Measurements from ENCODE around the gene PGLYRP3.

PGLYRP3 gene

GRCh38 chr1:153356392-153357075 lies 43.8 kb upstream of the PGLYRP3 start:
- Histone ChIP-seq H3K36me3 (ENCODE audit: control insufficient read depth, insufficient read depth, low read length) (no peaks in the 10 kb centered on the region), H3K27ac (ENCODE audit: low read depth, low read length) (no peak overlapping the region), H3K4me1 (ENCODE audit: control insufficient read depth, insufficient read depth, low read length) (no peaks in the 10 kb centered on the region), H3K4me3 (ENCODE audit: low read depth, low read length) (no peak overlapping the region), H3K27me3 (ENCODE audit: control insufficient read depth, insufficient read depth, low read length) (no peaks in the 10 kb centered on the region), H3K9me3 (ENCODE audit: control insufficient read depth, insufficient read depth, low read depth, low read length) (no peaks in the 10 kb centered on the region), H3K9ac (ENCODE audit: low read length) (no peak overlapping the region)

DNA sequence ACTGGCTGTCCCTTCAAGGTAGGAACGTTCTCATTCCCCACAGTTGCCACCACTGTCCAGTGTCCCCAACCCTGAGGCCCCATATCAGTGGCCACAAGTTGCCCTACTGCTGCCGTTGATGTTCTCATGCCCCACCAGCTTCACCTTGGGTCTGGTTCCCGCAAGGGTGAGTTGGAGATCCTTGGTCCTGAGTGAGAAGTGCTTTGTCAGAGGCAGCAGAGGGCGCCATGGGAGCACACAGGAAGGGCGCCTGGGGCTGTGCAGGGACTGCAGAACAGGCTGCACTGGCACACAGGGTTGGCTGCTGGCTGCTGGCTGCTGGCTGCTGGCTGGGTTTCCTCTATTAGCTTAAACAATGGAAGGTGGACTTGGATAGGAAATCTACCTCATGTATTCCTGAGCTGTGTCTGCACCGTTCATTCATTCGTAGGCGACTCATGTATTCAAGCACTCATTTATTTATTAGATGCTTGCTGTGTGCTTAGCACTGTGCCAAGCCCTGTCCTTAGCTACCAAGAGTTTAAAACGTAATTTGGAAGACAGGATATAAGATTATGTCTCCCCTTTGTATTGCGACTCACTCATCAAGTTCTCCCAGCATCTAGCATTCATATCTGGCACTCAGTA lies 42.8 kb upstream of the PGLYRP3 start:
- Histone ChIP-seq H3K27ac (ENCODE audit: low read depth, low read length) (no peak overlapping the region), H3K36me3 (ENCODE audit: control insufficient read depth, insufficient read depth, low read length) (no peaks in the 10 kb centered on the region), H3K4me1 (ENCODE audit: control insufficient read depth, insufficient read depth, low read length) (no peaks in the 10 kb centered on the region), H3K27me3 (ENCODE audit: control insufficient read depth, insufficient read depth, low read length) (peaks cover 6% of the 10 kb centered on the region; the same call in 1 of the 2 replicates), H3K4me3 (ENCODE audit: low read depth, low read length) (no peak overlapping the region), H3K9ac (ENCODE audit: low read length) (no peak overlapping the region), H3K9me3 (ENCODE audit: control insufficient read depth, insufficient read depth, low read depth, low read length) (no peaks in the 10 kb centered on the region)

- H3K4me1 ChIP-seq (ENCODE audit: control insufficient read depth, insufficient read depth, low read length) = no peaks in the 10 kb centered on the region
- no peak overlapping the region for H3K4me3 ChIP-seq (ENCODE audit: low read depth, low read length)
- peaks cover 11% of the 10 kb centered on the region; the same call in 1 of the 2 replicates for H3K27me3 ChIP-seq (ENCODE audit: control insufficient read depth, insufficient read depth, low read length)
- no peaks in the 10 kb centered on the region for H3K36me3 ChIP-seq (ENCODE audit: control insufficient read depth, insufficient read depth, low read length)
- no peaks in the 10 kb centered on the region for H3K9me3 ChIP-seq (ENCODE audit: control insufficient read depth, insufficient read depth, low read depth, low read length)
- no peak overlapping the region for H3K27ac ChIP-seq (ENCODE audit: low read depth, low read length)
- no peak overlapping the region for H3K9ac ChIP-seq (ENCODE audit: low read length)
Observed at GRCh38 chr1:153354515-153355193, 41.9 kb upstream of the PGLYRP3 start.

DNA sequence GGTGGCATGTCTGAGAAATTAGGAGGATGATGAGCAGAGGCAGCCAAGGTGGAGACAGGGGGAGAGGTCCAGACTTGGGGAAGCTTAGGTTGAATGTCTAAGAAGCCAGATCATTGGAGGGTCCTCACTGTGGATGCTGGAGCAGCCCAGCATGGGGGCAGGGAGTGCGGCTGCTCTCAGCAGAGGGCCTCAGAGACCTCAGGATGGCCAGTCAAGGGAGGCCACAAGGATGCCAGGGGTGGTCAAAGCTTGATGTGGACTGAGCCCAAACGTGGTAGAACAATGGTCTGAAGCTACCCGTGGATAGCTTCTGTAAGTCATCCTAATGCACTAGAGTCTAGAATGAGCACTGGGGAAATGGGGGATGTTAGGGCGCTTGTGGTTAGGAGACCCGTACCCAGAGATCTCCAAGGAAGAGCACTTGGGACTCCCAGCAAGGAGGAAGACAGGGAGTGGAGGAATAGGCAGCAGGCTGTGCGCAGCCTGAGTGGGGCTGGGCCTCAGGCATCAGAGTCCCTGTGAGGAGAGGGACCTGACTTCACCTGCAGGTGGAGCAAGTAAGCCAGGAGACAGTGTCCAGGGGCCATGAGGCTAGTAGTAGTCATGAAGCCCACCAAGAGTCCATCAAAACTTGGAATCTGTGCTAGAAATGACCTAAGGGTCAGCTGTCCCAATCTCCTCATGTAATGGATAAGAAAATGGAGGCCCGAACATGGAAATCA lies 40.6 kb upstream of the PGLYRP3 start:
- no peaks in the 10 kb centered on the region for H3K4me1 ChIP-seq (ENCODE audit: control insufficient read depth, insufficient read depth, low read length)
- H3K27ac ChIP-seq (ENCODE audit: low read depth, low read length) = no peak overlapping the region
- H3K27me3 ChIP-seq (ENCODE audit: control insufficient read depth, insufficient read depth, low read length) = peaks cover 19% of the 10 kb centered on the region; the same call in 1 of the 2 replicates
- H3K9ac ChIP-seq (ENCODE audit: low read length) = no peak overlapping the region
- no peaks in the 10 kb centered on the region for H3K36me3 ChIP-seq (ENCODE audit: control insufficient read depth, insufficient read depth, low read length)
- no peak overlapping the region for H3K4me3 ChIP-seq (ENCODE audit: low read depth, low read length)
- H3K9me3 ChIP-seq (ENCODE audit: control insufficient read depth, insufficient read depth, low read depth, low read length) = no peaks in the 10 kb centered on the region

DNA sequence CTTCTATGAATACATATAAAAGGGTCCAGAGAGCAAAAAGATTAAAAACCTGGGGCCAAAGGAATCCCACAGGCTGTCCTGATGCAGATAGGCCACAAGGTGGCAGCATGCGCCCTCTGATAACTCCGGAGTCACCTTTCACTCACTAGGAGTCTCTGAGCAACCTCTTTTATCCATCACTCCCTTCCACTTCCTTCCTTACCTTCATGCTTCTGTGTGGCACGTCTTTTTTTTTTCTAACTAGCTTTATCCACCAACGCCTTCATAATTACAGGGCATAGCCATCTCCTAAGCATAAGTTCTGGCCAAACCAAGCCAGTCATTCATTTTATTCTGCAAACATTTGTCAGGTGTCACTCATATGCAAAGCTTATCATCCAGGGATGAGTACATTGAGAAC lies 39.8 kb upstream of the PGLYRP3 start:
- Histone ChIP-seq H3K4me3 (ENCODE audit: low read depth, low read length) (no peak overlapping the region), H3K27me3 (ENCODE audit: control insufficient read depth, insufficient read depth, low read length) (peaks cover 19% of the 10 kb centered on the region; the same call in 1 of the 2 replicates), H3K9ac (ENCODE audit: low read length) (no peak overlapping the region), H3K36me3 (ENCODE audit: control insufficient read depth, insufficient read depth, low read length) (no peaks in the 10 kb centered on the region), H3K27ac (ENCODE audit: low read depth, low read length) (no peak overlapping the region), H3K4me1 (ENCODE audit: control insufficient read depth, insufficient read depth, low read length) (no peaks in the 10 kb centered on the region), H3K9me3 (ENCODE audit: control insufficient read depth, insufficient read depth, low read depth, low read length) (no peaks in the 10 kb centered on the region)

GRCh38 chr1:153350321-153350957 lies 37.7 kb upstream of the PGLYRP3 start:
- Histone ChIP-seq H3K9me3 (ENCODE audit: control insufficient read depth, insufficient read depth, low read depth, low read length) (no peaks in the 10 kb centered on the region), H3K4me3 (ENCODE audit: low read depth, low read length) (no peak overlapping the region), H3K9ac (ENCODE audit: low read length) (no peak overlapping the region), H3K4me1 (ENCODE audit: control insufficient read depth, insufficient read depth, low read length) (no peaks in the 10 kb centered on the region), H3K36me3 (ENCODE audit: control insufficient read depth, insufficient read depth, low read length) (no peaks in the 10 kb centered on the region), H3K27ac (ENCODE audit: low read depth, low read length) (no peak overlapping the region), H3K27me3 (ENCODE audit: control insufficient read depth, insufficient read depth, low read length) (peaks cover 24% of the 10 kb centered on the region; the same call in 1 of the 2 replicates)

DNA sequence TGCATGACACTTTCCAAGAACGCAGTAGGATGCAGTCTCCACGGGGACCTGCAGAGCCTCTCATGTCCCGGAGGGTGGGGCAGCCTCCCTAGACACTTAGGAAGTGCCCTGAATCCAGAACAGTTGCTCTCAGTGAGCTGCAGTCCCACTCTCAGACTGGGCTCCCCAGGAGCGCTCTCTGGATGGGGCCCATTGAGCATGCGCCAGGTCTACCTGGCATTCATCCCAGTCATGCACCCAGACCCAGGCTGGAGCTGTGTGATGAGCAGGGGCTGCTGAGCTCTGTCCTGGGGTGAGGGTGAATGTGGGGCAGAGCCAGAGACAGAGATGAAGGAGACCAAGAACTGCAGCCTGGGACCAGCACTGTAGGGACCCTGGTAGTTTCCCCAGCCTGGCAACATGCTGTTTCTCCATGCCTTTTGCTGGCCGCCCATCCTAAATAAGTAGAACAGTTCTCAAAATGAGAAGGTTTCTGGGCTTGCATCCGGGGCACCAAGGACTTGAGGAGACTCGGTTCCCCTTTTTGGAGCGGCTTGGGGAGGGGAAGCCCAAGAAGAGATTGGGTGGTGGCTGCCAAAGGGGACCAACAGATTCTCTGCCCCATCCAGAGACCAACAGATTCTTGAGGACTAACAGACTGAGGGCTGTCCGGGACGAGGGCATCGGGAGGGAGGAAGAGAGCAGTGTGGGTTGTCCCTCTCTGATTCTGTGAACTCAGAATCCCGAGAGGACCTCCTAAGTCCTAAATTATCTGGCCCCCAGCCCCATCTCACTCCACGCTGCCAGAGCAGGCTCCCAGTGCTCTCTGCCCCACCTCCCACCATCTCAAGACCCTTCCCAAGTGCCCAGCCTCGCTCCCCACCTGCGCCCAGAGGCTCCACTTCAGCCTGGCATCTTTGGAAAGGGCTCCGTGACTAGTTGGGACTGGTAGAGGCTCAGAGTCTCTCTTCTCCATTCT lies 36.9 kb upstream of the PGLYRP3 start:
- H3K4me1 ChIP-seq (ENCODE audit: control insufficient read depth, insufficient read depth, low read length) = no peaks in the 10 kb centered on the region
- peaks cover 29% of the 10 kb centered on the region; the same call in 1 of the 2 replicates for H3K27me3 ChIP-seq (ENCODE audit: control insufficient read depth, insufficient read depth, low read length)
- H3K9me3 ChIP-seq (ENCODE audit: control insufficient read depth, insufficient read depth, low read depth, low read length) = no peaks in the 10 kb centered on the region
- H3K27ac ChIP-seq (ENCODE audit: low read depth, low read length) = no peak overlapping the region
- no peaks in the 10 kb centered on the region for H3K36me3 ChIP-seq (ENCODE audit: control insufficient read depth, insufficient read depth, low read length)
- no peak overlapping the region for H3K9ac ChIP-seq (ENCODE audit: low read length)
- H3K4me3 ChIP-seq (ENCODE audit: low read depth, low read length) = no peak overlapping the region

DNA sequence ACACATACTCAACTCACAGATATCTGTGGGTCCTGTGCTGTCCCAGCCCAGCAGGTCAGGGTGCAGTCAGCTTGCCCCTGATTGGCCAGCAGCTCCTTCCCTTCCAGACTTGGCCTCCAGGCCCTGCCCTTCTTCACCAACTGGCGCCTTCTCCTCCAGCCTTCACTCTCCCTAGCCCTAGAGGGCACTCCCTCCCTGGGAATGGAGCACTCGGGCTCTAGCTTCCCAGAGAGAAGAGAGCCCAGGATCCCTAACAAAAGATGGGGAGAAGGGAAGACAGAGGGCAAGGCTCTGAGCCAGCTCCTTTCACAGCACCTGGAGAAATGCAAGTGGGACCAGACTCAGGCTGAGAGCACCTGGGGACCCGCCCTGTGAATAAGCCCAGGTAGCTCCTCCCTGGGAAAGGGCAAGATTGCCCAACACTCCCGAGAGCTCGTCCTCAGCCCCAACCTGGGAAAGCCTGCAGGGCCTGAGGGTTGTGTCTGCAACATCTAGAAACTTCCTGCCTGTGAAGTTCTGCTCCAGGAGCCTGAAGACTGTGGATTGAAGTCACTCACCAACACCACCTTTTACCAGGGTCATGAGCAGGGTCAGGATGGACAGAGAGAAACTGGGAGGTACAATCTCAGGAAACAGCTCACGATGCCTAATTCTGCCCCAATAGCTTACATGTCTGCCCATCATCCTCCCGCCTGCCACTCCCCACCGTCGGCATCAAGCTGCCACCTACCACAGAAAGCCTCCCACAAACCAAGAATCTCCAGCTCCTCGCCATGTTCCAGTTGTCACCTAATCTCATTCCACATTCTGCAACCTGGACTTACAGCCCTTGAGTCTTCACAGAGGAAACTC lies 36.0 kb upstream of the PGLYRP3 start, which contains the start of gene PGLYRP4:
Gene PGLYRP4, minus strand, starts transcription at position 331 of the 852 bp plus-strand sequence. CDS start 909 bp downstream, outside the sequence.
- H3K9me3 ChIP-seq (ENCODE audit: control insufficient read depth, insufficient read depth, low read depth, low read length) = no peaks in the 10 kb centered on the region
- H3K4me3 ChIP-seq (ENCODE audit: low read depth, low read length) = no peak within 1 kb of the TSS
- H3K27ac ChIP-seq (ENCODE audit: low read depth, low read length) = no peak within 1 kb of the TSS
- no peaks in the 10 kb centered on the region for H3K36me3 ChIP-seq (ENCODE audit: control insufficient read depth, insufficient read depth, low read length)
- H3K4me1 ChIP-seq (ENCODE audit: control insufficient read depth, insufficient read depth, low read length) = no peaks in the 10 kb centered on the region; the same call in 1 of the 2 replicates
- peaks cover 29% of the 10 kb centered on the region; the same call in 1 of the 2 replicates for H3K27me3 ChIP-seq (ENCODE audit: control insufficient read depth, insufficient read depth, low read length)
- no peak within 1 kb of the TSS for H3K9ac ChIP-seq (ENCODE audit: low read length)

DNA sequence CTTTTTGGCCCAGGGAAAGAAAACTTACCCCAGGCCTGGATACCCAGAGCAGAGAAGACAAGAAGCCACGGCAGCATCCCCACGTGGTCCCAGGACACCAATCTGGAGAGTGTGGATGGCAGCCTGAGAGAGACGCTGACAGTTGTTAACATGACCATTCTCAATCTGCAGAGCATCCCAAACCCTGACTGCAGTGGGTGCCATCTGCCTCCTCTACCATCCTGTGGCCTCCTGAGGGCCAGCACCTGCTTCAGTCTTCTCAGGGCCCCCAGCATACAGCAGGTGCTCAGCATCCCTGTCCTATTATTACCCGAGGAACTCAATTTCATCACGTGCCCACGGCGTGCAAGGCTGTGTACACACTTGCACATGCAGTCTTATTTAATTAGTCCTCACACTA lies 35.1 kb upstream of the PGLYRP3 start:
- Histone ChIP-seq H3K27ac (ENCODE audit: low read depth, low read length) (no peak overlapping the region), H3K4me1 (ENCODE audit: control insufficient read depth, insufficient read depth, low read length) (no peaks in the 10 kb centered on the region; the same call in 1 of the 2 replicates), H3K9me3 (ENCODE audit: control insufficient read depth, insufficient read depth, low read depth, low read length) (no peaks in the 10 kb centered on the region), H3K9ac (ENCODE audit: low read length) (no peak overlapping the region), H3K27me3 (ENCODE audit: control insufficient read depth, insufficient read depth, low read length) (peaks cover 29% of the 10 kb centered on the region; the same call in 1 of the 2 replicates), H3K36me3 (ENCODE audit: control insufficient read depth, insufficient read depth, low read length) (no peaks in the 10 kb centered on the region), H3K4me3 (ENCODE audit: low read depth, low read length) (no peak overlapping the region)

Measured in HUES6 (cell line).